Fibroblast of the aortic adventitia (primary cell): Measurements from ENCODE around the gene RPS29. TPM values are rescaled to one million over a fixed set of nuclear protein-coding genes. Genes with fewer than 3 reads are reported as not detected.

Experiments used
- DNase-seq: peaks from one replicate; pipeline ENCODE4 v3.0.0-alpha.2; 2010; ENCODE audit warnings: low read depth
- H3K4me3 ChIP-seq: 2 replicates; pipeline ENCODE4 v1.5.1; 2011; ENCODE audit warnings: low read depth, mild to moderate bottlenecking, control low read depth, low read length, moderate library complexity
- total RNA-seq: library from RNA; depleted of rRNA; stranded (reverse); fragments of >200 nt; gene quantifications from 2 replicates; pipeline ENCODE4 v1.2.3, GENCODE V29; 2012; ENCODE audit warnings: low replicate concordance
- TF ChIP-seq, protein P1 (sequence below): IDR thresholded peaks from 2 replicates; pipeline ENCODE4 v1.5.1; 2011; ENCODE audit warnings: mild to moderate bottlenecking, low read length, control low read depth, inconsistent platforms; ENCODE audit not compliant: insufficient read depth

The RPS29 gene
- 822 and 5,262 TPM in 2 replicates for total RNA-seq

DNA sequence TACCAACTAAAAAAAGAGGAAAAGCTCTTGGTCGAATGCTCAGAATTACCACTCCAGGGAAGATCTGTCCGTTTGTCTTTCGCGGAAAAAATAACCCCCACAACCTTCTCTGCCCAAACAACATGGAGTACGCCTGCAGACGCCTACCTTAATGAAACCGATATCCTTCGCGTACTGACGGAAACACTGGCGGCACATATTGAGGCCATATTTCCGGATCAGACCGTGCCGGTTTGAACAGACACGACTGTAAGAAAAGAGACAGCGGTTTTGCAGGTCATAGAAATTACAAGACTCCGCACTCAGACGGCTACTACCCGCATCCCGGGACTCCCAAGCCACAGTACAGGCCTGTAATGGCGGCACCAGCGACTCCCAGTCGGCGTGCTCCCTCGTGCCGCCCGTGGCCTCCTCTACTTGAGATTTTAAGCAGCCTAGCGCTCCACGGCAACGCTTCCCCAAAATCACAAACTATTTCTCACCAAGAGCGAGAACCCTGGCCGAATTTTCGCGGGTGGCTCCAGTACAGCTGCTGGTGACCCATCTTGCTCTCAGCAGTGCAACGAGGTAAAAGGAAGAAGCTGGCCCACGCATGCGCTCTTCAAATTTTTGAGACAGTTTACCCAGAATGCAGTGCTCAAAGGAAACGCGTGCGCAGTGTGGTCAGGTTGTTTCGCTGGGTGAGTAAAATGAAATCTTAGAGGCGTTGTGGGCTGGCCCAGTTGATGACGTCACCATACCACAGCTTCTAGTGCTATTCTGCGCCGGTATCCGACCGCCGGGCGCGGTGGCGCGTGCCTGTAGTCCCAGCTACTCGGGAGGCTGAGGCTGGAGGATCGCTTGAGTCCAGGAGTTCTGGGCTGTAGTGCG, at the start of gene RPS29:
Gene RPS29, minus strand, starts transcription at position 578 of the 870 bp plus-strand sequence. Its CDS starts 34 bp downstream, at position 544.
- TF ChIP-seq, protein P1, sequence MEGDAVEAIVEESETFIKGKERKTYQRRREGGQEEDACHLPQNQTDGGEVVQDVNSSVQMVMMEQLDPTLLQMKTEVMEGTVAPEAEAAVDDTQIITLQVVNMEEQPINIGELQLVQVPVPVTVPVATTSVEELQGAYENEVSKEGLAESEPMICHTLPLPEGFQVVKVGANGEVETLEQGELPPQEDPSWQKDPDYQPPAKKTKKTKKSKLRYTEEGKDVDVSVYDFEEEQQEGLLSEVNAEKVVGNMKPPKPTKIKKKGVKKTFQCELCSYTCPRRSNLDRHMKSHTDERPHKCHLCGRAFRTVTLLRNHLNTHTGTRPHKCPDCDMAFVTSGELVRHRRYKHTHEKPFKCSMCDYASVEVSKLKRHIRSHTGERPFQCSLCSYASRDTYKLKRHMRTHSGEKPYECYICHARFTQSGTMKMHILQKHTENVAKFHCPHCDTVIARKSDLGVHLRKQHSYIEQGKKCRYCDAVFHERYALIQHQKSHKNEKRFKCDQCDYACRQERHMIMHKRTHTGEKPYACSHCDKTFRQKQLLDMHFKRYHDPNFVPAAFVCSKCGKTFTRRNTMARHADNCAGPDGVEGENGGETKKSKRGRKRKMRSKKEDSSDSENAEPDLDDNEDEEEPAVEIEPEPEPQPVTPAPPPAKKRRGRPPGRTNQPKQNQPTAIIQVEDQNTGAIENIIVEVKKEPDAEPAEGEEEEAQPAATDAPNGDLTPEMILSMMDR = no peak
- H3K4me3 ChIP-seq = peak within 1 kb of the TSS; percentile 89
- peak; percentile 100 for DNase-seq

GRCh38 chr14:49634547-49635334, 48.6 kb upstream of the RPS29 start, which contains the start of gene DNAAF2:
DNAAF2 (minus strand) TSS chr14:49635244; CDS start chr14:49635149, 95 bp downstream.
- peak within 1 kb of the TSS; percentile 95 for H3K4me3 ChIP-seq
- DNase-seq = peak; percentile 65
- TF ChIP-seq, protein P1 = no peak

DNA sequence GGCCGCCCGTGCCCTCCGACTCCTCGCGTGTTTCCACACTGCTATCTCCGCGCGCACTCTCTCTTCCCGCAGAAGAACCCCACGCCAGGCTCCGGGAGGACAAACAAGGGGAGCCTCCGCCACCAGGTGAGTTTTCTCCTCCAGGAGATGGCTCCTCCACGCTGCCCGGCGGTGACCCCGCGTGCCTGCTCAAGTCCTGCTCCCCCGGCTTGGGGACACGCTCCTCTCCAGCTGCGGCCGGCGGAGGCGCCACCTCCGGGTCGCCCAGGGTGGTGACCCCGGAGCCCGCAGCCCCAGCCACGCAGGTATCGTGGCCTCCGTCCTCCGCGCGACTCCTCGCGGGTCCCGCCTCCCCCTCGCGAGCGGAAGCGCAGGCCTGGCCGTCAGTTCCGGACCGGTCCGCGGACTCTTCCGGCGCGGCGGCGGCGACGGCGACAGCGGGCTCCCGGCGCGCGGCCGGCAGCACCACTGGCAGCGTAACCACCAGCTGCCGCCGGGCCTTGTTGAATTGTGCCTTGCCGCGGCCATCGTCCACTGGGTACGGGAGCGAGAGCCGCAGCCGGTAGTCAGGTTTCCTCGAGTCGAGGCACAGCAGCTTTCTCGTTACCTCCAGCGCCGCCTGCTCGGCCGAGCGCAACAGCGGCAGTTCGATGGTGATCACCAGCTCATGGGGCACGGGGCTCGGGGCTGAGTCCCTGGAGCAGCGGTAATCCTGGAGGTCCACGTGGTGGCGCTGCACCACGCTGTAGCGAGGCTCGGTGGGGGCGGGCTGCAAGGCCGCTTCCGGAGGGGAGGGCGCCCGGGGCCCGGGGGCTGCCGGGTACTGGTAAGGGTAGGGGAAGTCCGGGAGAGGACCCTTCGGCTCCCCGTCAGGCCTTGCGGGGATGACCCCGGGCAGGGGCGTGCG, 47.7 kb upstream of the RPS29 start:
- TF ChIP-seq, protein P1 = peak; percentile 58
- DNase-seq = peak; percentile 93
- peak overlapping the region; percentile 95 for H3K4me3 ChIP-seq

DNA sequence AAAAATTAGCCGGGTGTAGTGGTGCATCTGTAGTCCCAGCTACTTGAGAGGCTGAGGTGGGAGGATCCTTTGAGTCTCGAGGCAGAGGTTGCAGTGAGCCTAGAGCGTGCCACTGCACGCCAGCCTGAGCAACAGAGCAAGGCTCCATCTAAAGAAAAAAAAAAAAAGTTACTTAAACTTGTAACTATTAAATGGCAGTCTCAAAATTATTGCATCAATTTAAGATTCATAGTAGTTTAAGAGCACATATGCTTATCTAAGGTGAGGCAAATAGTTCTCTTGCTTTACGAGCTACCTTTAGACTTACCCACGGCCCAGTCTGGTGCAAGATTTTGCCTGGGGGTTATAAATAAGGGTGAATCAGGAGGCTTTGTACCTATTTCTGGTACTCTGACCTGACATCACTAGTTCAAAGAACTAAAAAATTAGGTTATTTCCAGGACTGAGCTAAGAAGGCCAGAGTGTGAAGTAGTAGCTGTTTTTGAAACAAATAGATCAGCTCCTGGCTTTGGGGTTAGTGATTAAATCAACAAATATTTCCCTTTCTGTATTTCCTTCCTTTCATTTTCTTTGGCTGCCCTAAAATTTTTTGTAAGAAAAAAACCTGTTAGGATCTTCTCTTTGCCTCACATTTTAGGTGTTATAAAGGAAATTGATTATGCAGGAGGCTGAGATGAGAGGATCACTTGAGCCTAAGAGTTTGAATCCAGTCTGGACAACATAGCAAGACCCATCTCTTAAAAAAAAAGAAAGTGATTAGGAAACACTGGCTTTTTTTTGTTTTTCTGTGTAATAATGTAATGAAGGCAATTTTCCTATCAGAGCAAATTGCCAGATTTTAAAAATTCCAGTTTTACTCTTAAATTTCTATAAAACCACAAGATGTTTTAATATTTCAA, 38.0 kb upstream of the RPS29 start:
- H3K4me3 ChIP-seq = peak overlapping the region; percentile 42
- no peak for DNase-seq
- TF ChIP-seq, protein P1 = no peak

- TF ChIP-seq, protein P1 = no peak
- DNase-seq = no peak
- H3K4me3 ChIP-seq = peak overlapping the region; percentile 42
These were observed 37.2 kb upstream of the RPS29 start for GRCh38 chr14:49623387-49623786.
